Subcutaneous adipose tissue (tissue), 4 donors: Measurements from ENCODE around the gene PSME3. TPM values are rescaled to one million over a fixed set of nuclear protein-coding genes. Genes with fewer than 3 reads are reported as not detected.

Source experiments
- CTCF ChIP-seq: fragments of 450-650 bp; IDR thresholded peaks from one replicate; pipeline ENCODE4 v1.5.1; 2016; ENCODE audit warnings: low read depth, mild to moderate bottlenecking, control low read depth, antibody characterized with exemption, moderate library complexity
- total RNA-seq, 4 donors: library from RNA; depleted of rRNA; stranded (reverse); fragments of >200 nt; gene quantifications; one replicate each; pipeline ENCODE4 v1.1.0, GENCODE V29; 2016

PSME3 gene
- total RNA-seq, 4 donors from 2014 or later, result 52.7 to 80.9 (median 60.1) TPM

DNA sequence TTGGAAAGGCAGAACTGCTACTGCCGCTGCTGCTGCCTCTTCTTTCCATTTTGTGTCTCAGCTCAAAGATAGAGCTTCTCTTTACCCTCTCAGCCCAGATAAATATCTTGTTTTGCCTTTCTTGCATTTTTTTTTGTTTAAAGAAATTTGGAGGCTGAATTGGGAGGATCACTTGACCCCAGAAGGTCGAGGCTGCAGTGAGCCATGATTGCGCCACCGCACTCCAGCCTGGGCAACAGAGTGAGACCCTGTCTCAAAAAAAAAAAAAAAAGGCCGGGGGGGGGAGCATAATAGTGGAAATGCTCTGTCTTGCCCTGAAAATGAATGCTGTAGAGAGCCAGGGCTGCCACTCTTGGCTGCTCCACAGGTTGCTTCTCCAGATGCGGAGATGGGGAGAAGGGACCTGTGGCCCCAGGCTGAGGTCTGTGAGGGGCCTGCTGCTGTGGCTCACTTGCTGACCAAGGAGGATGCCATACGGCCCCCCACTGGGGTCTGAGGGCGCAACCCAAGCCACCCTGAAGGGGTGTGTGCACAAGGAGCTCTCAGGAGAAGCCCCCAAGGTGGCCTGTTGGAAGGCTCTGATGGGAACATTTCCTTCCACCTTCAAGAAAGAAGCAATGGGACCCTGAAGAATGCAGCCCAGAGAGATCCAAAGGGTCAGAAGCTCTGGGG is 45.9 kb downstream of the PSME3 start:
- no peak for TF ChIP-seq CTCF

DNA sequence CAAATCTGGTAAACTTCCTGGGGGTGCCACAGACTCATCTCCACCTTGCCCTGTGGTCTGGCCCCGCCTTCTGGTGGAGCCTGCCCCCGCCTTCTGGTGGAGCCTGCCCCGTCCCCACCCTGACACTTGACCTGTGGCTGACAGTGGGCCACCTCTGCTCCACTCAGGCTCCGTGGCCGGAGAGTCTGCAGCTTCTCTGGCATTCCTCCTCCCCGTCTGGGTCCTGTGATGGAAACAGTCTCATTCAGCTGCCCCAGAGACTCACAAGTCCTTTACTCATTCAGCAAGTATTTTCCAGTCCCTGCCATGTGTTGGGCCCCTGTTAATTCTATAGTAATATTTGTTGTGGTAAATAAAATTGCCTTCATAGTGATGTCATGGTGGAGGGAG is 46.4 kb downstream of the PSME3 start:
- TF ChIP-seq CTCF, result no peak

DNA sequence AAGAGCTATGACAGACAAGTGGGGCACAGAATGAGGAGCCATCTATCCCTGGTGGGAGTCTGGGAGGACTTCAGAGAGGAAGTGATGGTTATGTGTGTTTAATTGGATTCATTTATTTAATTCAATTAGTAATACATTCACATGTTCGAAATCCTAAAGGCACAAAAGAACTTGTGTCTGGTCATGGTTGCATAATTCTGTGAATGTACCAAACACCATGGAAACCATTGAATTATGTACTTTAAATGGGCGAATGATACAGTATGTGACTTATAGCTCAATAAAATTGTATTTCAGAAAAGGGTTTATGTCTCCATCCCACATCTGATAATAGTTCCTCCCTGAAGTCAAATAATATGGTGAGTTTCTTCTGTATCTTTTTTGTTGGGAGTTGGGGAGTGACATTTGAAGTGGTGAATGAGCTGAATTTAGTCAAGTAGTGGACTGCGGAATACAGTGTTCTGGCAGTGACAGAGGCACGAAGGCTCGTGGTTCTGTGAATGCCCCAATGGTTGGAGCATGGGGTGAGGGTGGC is 47.6 kb downstream of the PSME3 start:
- TF ChIP-seq CTCF, result no peak

DNA sequence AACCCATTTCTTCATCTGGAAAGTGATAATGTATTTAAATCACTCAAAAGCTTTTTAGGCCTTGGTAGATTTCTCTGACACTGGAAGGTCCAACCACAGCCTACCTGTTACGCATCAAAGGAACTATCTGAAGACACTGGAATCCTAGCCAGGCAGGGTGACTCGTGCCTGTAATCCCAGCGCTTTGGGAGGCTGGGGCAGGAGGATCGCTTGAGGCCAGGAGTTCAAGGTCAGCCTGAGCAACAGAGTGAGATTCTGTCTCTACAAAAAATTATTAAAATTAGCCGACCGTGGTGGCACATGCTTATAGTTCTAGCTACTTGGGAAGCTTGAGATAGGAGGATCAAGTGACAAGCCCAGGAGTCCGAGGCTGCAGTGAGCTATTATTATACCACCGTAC is 49.0 kb downstream of the PSME3 start:
- no peak for TF ChIP-seq CTCF

- TF ChIP-seq CTCF, result no peak
These were observed 50.8 kb downstream of the PSME3 start for GRCh38 chr17:42883802-42884558.

GRCh38 chr17:42886283-42887176 is 53.3 kb downstream of the PSME3 start:
- TF ChIP-seq CTCF, result no peak
